Esophagus muscularis mucosa (tissue), 4 donors: ENCODE results near the gene SLC51B. TPM values are rescaled to one million over a fixed set of nuclear protein-coding genes. Genes with fewer than 3 reads are reported as not detected.

Source experiments
- DNase-seq: peaks from one replicate; pipeline ENCODE4 v3.0.0-alpha.2; 2017; ENCODE audit errors: extremely low spot score
- H3K27ac ChIP-seq, 4 donors: fragments of 200-600 bp; sonication (generic); replicated peaks in 1 of 4; 1 replicate in 3 of 4; 2 replicates in 1 of 4; pipeline ENCODE4 v1.5.1; 2016 to 2019; ENCODE audit warnings: mild to moderate bottlenecking in 1 of 4
- H3K27me3 ChIP-seq, 4 donors: fragments of 200-600 bp; sonication (generic); one replicate each; pipeline versions ENCODE4 v1.5.1 to v1.6.0; 2016 to 2019
- H3K36me3 ChIP-seq, 4 donors: fragments of 200-600 bp; sonication (generic); one replicate each; pipeline ENCODE4 v1.5.1; 2016 to 2019
- H3K4me1 ChIP-seq, 4 donors: fragments of 200-600 bp; sonication (generic); one replicate each; pipeline ENCODE4 v1.5.1; 2016 to 2019
- H3K4me3 ChIP-seq, 4 donors: fragments of 200-600 bp; sonication (generic); 1 replicate in 2 of 4; 2 replicates in 2 of 4; pipeline ENCODE4 v1.5.1; 2016 to 2019; ENCODE audit warnings: mild to moderate bottlenecking in 4 of 4, moderate library complexity in 1 of 4
- H3K9me3 ChIP-seq, 4 donors: fragments of 200-600 bp; sonication (generic); 1 replicate in 3 of 4; 2 replicates in 1 of 4; pipeline ENCODE4 v1.5.1; 2016 to 2019
- EP300 ChIP-seq: sonication (generic); formaldehyde crosslinking; IDR thresholded peaks from one replicate; pipeline ENCODE4 v1.6.1; 2017; ENCODE audit warnings: antibody characterized with exemption
- POLR2A ChIP-seq: fragments of 450-650 bp; IDR thresholded peaks from one replicate; pipeline ENCODE4 v1.6.1; 2017; ENCODE audit warnings: antibody characterized with exemption, moderate library complexity, mild to moderate bottlenecking, low read depth
- POLR2AphosphoS5 ChIP-seq, 2 donors: sonication (generic); formaldehyde crosslinking; IDR thresholded peaks; one replicate each; pipeline ENCODE4 v1.6.1; 2017; ENCODE audit warnings: antibody characterized with exemption in 2 of 2
- WGBS: methylation state at CpG from one replicate; pipeline ENCODE4 v1.1.5; 2018; 5-methylcytosine and 5-hydroxymethylcytosine counted together
- intact Hi-C: fragments of 100-400 bp; cut with DNase I; formaldehyde crosslinking; loops from one replicate; pipeline ENCODE4 v1.15.1; 2023
- total RNA-seq, 4 donors: library from RNA; depleted of rRNA; stranded (reverse); fragments of >200 nt; gene quantifications; one replicate each; pipeline versions ENCODE4 v1.1.0 to v1.2.1, GENCODE V29; 2016
- TF ChIP-seq, protein P1 (sequence below), 3 experiments: fragments of 200-600 bp in 2 of 3; fragments of 450-650 bp in 1 of 3; sonication (generic) in 2 of 3; IDR thresholded peaks; one replicate each; pipeline ENCODE4 v1.5.1; 2017 to 2019; ENCODE audit warnings: antibody characterized with exemption in 3 of 3, mild to moderate bottlenecking in 2 of 3, moderate library complexity in 1 of 3

The SLC51B gene
- total RNA-seq, 4 donors from 2014 or later: not detected

DNA sequence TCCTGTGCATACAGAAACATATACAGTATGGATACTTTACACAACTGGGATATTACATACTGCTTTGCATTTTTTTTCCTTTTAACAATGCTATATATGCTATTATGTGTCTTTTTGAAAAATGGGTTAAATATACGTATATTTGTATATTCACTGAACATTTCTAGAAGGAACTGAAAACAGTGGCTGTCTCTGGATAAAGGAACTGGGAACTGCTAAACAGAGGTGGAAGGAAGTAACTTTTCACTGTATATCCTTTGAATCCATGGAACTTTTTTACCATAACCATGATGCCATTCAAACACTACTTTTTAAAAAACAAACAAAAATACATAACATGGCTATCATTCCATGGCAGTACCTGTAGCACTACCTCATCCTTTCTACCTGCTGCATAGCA is 17.6 kb upstream of the SLC51B start:
- 74% methylated on average over 1 of the region's 1 CpG for WGBS

DNA sequence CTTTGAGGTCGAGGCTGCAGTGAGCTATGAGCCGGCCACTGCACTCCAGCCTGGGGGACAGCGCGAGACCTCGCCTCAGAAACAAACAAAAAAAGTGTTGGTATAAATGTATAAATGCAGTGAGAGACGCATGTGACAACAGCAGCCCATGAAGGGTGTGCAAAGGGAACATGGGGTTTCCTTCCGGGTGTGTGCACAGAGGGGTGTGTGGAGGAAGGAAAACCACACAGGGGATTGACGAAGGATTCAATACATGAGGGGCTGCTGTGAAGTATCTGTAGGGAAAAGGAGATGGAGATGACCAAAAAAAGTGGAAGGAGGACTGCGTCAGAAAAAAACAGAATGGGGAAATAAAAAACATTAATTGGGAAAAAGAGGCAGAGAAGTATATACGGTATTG is 16.8 kb upstream of the SLC51B start:
- Histone ChIP-seq H3K9me3 (no peaks in the 10 kb centered on the region), H3K36me3 (peaks cover 0 to 35% (median 31%) of the 10 kb centered on the region in 4 donors), H3K27ac (peak overlapping the region in 3 of 4 donors; percentile 75 to 89 (median 79)), H3K4me1 (peaks cover 11 to 32% (median 23%) of the 10 kb centered on the region in 4 donors), H3K27me3 (no peaks in the 10 kb centered on the region), H3K4me3 (peak overlapping the region; percentile 77 to 98 (median 89))
- 43% methylated on average over 10 of the region's 10 CpGs for WGBS
- intact Hi-C loops: loop anchor here (5.0 kb wide), 1 partner anchor 41 kb away; the partner anchor contains the start of gene SPG21
- TF ChIP-seq POLR2A (no peak), EP300 (no peak), POLR2AphosphoS5 (IDR thresholded peaks at IDR 0.05) (no peak)
- TF ChIP-seq, protein P1, sequence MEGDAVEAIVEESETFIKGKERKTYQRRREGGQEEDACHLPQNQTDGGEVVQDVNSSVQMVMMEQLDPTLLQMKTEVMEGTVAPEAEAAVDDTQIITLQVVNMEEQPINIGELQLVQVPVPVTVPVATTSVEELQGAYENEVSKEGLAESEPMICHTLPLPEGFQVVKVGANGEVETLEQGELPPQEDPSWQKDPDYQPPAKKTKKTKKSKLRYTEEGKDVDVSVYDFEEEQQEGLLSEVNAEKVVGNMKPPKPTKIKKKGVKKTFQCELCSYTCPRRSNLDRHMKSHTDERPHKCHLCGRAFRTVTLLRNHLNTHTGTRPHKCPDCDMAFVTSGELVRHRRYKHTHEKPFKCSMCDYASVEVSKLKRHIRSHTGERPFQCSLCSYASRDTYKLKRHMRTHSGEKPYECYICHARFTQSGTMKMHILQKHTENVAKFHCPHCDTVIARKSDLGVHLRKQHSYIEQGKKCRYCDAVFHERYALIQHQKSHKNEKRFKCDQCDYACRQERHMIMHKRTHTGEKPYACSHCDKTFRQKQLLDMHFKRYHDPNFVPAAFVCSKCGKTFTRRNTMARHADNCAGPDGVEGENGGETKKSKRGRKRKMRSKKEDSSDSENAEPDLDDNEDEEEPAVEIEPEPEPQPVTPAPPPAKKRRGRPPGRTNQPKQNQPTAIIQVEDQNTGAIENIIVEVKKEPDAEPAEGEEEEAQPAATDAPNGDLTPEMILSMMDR (IDR thresholded peaks at IDR 0.05): no peak
- DNase-seq: no peak

More for the DNA sequence above, 17.6 kb upstream of the SLC51B start:
- DNase-seq: no peak
- Histone ChIP-seq H3K27me3 (no peaks in the 10 kb centered on the region), H3K36me3 (peaks cover 3 to 41% (median 33%) of the 10 kb centered on the region in 4 donors), H3K4me3 (no peak overlapping the region), H3K9me3 (no peaks in the 10 kb centered on the region), H3K27ac (no peak overlapping the region), H3K4me1 (peaks cover 8 to 24% (median 20%) of the 10 kb centered on the region in 4 donors)
- TF ChIP-seq EP300: no peak
- TF ChIP-seq, protein P1 (IDR thresholded peaks at IDR 0.05): no peak
- TF ChIP-seq POLR2A: no peak
- TF ChIP-seq POLR2AphosphoS5 (IDR thresholded peaks at IDR 0.05): no peak
- intact Hi-C loops: loop anchor here (5.0 kb wide), 1 partner anchor 40 kb away; the partner anchor contains the start of gene SPG21

DNA sequence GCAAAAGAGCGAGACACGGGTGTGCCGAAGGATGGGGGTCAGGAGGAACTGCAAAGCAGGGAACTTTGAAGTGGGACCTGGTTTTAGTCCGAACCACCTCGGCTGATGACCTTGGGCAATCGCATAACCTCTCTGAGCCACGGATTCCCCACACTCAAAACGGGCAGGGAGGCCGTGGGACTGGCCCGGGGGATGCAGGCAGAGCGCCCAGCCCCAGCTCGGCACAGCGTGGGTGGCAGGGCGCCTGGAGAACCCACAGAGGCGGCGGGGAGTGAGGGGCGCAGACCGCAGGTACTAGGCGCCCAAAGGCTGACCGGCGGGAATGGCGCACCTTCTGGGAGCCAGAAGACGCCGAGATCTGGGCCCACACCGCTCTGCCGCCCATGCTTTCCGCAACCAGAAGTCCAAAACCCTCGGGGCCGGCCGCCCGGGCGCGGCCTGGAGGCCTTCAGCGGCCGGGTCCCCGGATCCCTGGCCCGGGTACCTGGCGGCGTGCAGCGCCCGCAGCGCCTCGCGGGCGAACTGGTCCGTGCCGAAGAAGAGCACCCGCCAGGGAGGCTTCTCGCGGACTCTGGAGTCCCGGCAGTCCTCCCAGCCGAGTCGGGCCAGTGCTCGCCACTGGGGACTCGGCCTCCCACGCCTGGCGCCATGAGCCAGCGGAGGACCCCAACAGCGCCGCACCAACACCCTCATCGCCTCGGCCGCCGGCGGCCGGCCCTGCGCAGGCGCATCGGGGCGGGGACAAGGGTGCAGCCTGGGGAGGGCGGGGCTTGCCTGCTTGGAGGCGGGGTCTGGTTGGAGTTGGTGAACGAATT is 16.1 kb upstream of the SLC51B start, which contains the start of gene MTFMT:
Gene MTFMT, minus strand, starts transcription at position 719 of the 815 bp plus-strand sequence. Its CDS starts 26 bp downstream, at position 693.
- TF ChIP-seq POLR2AphosphoS5 (IDR thresholded peaks at IDR 0.05) (peak; percentile 88 to 99), POLR2A (peak; percentile 94), EP300 (no peak)
- TF ChIP-seq, protein P1 (IDR thresholded peaks at IDR 0.05): peak in 2 of 3 experiments; percentile 17 to 22
- peaks cover 0 to 27% (median 24%) of the 10 kb centered on the region in 4 donors for H3K36me3 ChIP-seq
- peak within 1 kb of the TSS; percentile 77 to 98 (median 89) for H3K4me3 ChIP-seq
- peak within 1 kb of the TSS; percentile 75 to 89 (median 82) for H3K27ac ChIP-seq
- intact Hi-C loops: loop anchor here (5.0 kb wide), 1 partner anchor 42 kb away; the partner anchor contains the start of gene SPG21
- peak; percentile 97 for DNase-seq
- under 1% methylated on average over 37 of the region's 73 CpGs for WGBS
- no peaks in the 10 kb centered on the region for H3K27me3 ChIP-seq
- H3K4me1 ChIP-seq: peaks cover 18 to 40% (median 30%) of the 10 kb centered on the region in 4 donors
- no peaks in the 10 kb centered on the region for H3K9me3 ChIP-seq

DNA sequence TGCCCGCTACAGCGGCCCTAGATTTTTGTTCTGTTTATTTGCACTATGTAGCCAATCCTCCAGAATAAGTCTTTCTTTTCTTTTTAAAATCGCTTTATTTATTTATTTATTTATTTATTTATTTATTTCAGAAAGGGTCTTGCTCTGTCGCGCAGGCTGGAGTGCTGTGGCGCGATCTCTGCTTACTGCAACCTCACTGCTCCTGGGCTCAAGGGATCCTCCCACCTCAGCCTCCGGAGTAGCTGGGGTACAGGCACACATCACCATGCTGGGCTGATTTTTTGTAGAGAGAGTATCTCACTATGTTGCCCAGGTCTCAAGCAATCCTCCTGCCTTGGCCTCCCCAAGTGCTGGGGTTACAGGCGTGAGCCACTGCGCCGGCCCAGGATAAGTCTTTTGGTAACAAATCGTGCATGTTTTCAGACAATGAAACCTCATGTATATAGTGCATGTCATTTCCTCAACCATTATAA is 15.4 kb upstream of the SLC51B start:
- TF ChIP-seq, protein P1 (IDR thresholded peaks at IDR 0.05): no peak
- TF ChIP-seq POLR2AphosphoS5 (IDR thresholded peaks at IDR 0.05): no peak
- TF ChIP-seq EP300: no peak
- TF ChIP-seq POLR2A: no peak
- peaks cover 0 to 21% (median 17%) of the 10 kb centered on the region in 4 donors for H3K36me3 ChIP-seq
- DNase-seq: no peak
- peak overlapping the region; percentile 14 to 89 (median 77) for H3K27ac ChIP-seq
- no peaks in the 10 kb centered on the region for H3K27me3 ChIP-seq
- peak overlapping the region; percentile 77 to 98 (median 89) for H3K4me3 ChIP-seq
- H3K9me3 ChIP-seq: no peaks in the 10 kb centered on the region
- intact Hi-C loops: loop anchor here (5.0 kb wide), 1 partner anchor 42 kb away; the partner anchor contains the start of gene SPG21
- WGBS: 56% methylated on average over 12 of the region's 12 CpGs
- peaks cover 18 to 40% (median 30%) of the 10 kb centered on the region in 4 donors for H3K4me1 ChIP-seq
